Caki2 (cell line): Measurements from ENCODE around the gene RAB11FIP5. TPM values are rescaled to one million over a fixed set of nuclear protein-coding genes. Genes with fewer than 3 reads are reported as not detected.
A peak's percentile ranks its signal among the peaks of the same experiment; 100 is the strongest.
"Not testable (repeated sequence)": the region's sequence is repeated elsewhere in the genome, so short reads cannot be mapped to it uniquely, and the experiment has no call there.

Experiments
- DNase-seq: peaks from one replicate; pipeline ENCODE4 v3.0.0-alpha.2; 2015; ENCODE audit warnings: low read depth
- in situ Hi-C: cut with HindIII; loops from 2 replicates; pipeline ENCODE4 v1.10.0; 2016; ENCODE audit warnings: low sequenced_read_pairs, low pct_unique_long_range_greater_than_20kb, mixed read lengths
- total RNA-seq: library from RNA; depleted of rRNA; stranded (reverse); fragments of >200 nt; shearing (Covaris generic); gene quantifications from 2 replicates; pipeline ENCODE4 v1.2.3, GENCODE V29; 2014; ENCODE audit warnings: low replicate concordance

The RAB11FIP5 gene
- total RNA-seq, 1 experiment from 2014 or later: 42.6 TPM

DNA sequence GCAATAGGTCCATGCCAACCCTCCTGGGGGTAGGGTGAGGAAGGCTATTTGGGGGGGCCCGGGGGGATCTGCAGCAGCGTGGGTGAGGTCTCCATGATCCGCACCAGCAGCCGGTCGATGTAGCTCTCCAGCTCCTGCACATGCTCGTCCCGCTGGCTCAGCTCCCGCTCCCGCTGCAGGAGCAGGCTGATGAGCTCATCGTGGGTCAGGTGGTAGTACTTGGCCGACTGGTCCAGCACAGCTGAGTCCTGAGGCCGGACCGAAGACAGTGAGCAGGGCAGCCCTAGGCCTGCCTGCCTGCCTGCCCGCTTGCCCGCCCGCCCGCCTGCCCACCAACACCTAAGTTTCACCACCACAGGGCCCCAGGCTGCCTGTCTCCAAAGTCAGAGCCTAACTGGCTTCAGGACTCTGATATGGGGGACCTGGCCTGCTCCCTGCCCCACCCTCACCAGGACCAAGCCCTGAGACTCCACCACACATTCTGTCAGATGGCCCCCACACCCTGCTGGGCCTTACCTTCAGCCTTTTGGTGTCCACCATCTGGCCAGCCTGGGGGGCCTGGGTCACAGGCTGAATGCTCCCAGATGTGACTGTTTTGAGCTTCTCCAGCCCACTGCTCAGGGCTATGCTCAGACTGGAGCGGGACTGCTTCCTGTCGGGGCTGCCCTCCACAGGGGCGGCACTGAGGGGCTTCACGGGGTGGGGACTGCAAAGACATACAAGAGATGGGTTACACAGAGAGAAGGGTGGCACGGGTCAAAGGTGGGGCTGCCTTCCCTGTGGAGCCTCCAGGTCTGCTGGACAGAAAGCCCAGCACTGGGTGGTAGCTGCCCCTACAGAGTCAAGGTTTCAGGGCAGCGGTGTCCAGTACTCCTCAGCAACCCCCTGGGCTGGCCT is 37.0 kb downstream of the RAB11FIP5 start:
- in situ Hi-C loops: no loop called here
- DNase-seq: no peak

DNA sequence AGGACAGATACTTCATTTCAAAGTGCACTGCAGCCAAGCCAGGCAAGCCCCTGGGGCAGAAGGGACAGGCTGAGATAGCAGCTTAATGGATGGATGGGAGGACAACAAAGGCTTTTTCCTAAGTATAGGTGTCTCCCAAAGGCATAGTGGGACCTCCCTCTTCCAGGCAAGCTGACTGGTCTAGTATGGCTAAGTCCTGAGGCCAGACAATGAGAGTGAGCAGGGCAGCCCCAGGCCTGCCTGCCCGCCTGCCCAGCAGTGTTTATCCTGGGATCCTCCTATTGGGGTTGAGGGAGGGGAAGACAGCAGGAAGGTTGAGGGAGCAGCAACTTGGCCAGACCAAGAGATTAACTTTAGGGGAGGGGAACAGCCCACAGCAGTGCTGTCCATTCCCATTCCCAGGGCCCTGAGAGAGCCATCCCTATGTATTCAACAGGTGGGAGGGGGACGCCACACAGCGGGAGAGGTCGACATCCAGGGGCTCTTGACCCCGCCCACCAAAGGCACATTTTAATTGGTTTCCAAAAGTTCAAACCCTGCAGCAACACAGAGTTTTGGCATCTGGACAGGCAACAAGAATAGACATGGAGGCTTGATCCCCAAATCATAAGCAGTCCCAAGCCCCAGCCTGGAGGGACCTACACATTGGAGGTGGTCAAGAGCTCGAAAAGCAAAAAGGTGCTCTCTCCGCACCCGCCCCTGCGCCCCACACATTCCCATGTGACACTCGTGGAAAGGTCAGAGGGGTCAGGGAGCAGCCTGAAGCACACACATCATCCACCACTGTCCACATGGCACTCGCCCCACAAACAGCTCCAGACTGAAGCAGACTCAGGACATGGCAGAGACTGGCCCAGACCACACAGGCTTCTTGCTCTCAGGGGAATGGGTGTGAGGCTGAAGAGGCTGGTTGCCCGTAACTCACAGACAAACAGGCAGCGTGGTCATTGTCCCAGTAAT is 38.4 kb downstream of the RAB11FIP5 start:
- DNase-seq: no peak
- in situ Hi-C loops: no loop called here

DNA sequence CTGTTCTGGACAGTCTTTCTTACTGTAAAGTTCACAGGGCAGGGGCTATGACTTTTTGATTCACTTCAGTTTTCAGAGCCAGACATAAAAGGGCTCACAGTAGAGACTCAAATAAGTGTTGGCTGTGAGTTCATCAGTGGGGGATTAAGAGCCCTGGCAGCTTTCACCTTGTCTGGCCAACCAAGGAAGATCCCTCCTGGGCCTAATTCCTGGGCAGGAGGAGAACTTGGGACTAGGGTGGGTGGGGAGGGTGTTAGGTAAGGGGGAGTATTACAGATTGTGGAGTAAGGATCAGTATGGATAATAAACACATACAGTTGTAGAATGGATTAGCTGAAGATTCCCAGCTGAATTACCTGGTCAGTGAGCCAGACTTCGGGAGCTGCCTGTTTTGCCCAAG is 40.3 kb downstream of the RAB11FIP5 start:
- in situ Hi-C loops: no loop called here
- no peak for DNase-seq

DNA sequence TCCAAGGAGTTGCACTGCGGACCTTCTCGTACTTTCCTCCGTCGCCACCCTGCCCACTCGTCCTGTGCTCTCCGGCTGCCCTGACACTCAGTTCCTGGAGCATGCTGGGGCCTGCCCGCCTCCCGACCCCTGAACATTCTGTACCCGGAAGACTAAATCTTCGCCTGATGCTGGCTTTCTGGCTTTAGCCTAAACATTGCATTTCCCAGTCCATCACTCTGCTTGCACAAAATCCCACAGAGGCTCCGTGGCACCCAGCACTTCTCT is 40.7 kb downstream of the RAB11FIP5 start:
- in situ Hi-C loops: no loop called here
- DNase-seq: no peak

DNA sequence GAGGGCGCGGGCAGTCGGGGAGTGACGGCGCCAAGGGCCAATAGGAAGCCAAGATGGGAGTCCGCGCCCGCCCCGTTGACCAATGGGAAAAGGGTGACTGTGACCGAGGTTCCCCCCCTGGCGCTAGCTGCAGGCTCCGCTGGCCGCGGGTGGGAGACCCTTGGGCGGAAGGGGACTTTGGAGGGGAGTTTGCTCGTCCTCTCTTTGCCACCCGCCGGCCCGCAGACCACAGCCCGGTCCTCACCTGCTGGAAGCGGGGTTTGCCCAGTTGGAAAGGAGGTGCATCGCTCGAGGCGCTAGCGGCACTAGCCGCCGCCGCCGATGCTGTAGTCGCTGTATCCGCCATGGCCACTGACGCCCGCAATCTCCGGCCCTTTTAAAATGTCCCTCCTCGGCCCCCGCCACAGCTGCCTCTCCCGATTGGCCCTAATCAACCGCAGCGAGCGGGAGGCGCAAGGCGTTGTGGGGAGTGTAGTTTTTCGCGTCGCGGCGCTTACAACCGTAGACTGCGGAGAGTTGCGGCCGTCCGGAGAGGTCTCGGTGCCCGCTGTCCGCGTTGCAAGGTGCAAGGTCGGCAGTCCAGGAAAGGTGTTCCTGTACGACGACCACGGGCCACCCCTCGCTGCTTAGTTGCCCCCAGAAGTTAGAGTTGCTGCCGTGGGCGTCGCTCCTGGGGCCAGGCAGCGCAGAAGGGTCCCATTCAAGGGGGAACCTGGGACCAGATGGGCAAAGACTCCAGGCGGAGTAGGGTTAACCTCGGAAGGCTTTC is 41.2 kb downstream of the RAB11FIP5 start, which contains the start of gene SFXN5:
TSS of gene SFXN5 (minus strand) at position 353 of the 769 bp plus-strand sequence. CDS start at position 346, 7 bp downstream.
- DNase-seq: peak; percentile 99
- in situ Hi-C loops: no loop called here

DNA sequence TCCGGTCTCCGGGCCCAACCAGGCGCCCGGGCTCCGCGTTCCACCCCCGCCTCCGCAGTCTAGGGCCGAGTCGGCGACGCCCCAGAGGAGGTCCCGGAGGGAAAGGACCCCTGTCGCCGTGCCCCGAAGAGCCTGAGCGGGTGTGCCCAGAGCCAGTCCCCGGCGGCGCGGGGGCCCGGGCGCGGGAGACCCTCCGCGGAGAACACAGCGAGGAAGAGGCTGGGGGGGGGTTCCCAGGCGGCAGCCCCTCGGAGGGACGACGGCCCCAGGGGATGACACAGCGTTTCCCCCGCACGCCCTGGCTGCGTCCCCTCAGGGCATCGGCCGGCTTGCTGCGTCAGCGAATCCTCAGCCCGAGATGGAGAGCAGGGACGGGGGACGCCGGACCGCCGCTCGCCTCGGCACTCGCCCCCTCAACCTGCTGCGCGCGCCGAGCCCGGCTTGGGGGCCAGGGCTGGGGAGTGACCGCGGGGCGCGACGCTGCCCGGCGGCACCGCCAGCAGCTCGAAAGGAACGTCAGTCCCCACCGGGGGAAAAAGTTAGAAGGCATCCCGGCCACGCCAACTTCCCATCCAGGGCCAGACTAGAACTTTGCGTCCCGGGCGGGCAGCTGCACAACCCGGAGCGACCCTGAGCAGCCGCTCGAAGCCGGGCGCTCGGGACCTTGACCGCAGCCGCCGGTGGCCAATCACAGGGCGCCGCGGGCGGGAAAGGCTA is 41.9 kb downstream of the RAB11FIP5 start:
- DNase-seq: no peak
- in situ Hi-C loops: no loop called here

DNA sequence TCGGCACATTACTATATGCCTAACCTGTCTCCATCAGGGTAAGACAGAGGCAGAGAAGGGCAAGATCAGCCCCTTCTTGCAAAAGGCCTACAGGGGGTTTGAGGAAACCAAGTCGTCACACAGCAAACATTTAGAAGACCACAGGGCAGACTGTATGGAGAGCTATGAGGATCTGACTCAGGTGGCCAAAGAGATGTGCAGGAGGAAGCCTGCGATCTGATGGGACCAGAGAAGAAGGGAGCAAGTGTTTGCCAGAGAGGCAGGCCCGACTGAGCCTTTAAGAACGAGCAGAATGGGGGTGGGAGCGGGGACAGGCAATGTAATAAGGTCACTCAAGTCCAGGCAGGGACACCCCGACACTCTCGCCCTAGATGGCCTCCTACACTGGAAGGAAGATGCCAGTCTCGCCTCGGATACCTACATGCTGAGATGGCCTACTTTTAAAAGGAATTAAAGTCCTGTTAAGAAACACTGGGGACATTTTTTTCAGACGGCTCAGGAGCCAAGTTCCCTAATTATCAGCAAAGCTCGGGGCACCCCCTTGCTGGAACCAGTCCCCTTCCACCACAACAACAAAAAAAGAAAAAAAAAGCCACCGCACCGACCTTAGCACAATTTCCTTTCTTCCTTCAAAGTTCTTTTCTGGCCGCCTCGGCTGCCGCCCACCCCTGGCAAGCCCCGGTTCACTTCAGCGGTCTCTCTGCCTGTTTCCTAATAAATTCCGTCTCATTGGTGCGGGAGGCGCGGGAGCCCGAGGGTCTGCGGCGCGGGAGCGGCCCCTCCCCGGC is 42.7 kb downstream of the RAB11FIP5 start:
- no peak for DNase-seq

DNA sequence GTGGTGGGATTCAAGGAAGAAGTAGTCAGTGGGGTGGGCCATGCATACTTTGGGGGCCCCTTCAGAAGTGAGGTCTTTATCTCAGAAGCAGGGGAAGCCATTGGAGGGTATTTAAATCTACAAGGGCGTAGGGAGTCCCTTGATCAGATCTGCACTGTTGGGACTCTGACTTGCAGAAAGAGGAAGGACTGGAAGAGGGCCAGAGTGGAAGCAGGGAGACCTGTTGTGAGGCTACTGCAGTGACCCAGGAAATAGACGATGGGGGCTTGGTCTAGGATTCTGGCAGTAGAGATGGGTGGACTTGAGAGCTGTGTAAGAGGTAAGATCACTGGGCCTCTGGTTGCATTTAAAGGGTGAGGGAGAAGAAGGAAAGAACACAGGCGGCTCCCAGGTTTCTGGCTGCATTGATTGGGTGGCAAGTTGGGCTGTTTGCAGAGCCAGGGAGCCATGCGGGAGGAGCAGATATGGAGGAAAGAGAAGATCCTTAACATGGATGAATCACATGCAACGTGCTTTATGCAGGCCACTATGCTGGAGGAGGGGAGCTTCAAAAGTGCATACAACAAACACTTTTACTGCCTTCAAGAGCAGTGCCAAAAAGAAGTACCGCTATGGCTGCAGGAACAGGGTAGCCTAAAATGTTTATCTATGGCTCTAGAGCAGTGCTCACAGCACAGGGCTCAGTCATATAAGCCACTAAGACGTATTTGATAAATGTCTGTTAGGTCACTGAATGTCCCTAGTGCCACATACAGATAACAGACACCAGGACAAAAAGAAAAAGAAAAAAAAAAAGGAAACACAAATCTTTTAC is 43.5 kb downstream of the RAB11FIP5 start:
- DNase-seq: no peak
- in situ Hi-C loops: no loop called here

More for the DNA sequence above, 42.7 kb downstream of the RAB11FIP5 start:
- in situ Hi-C loops: no loop called here

DNA sequence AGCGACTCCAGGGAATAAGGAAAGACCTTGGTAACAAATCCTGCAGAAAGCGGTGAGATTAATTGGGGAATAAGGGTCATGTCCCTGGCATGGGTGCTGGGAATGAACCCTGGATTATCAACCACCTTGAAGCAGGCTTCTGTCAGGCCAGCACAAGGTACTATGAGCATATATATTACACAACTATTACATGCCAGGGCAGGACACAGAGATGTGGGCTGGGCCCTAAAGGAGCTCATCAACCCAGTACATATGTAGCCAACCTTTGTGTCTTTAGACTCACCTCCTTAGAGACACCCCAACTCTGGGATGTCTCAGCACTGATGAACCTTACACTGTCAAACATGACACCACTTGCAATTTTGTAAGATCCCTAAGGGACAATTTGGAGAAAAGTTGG is 44.6 kb downstream of the RAB11FIP5 start:
- no peak for DNase-seq
- in situ Hi-C loops: no loop called here

DNA sequence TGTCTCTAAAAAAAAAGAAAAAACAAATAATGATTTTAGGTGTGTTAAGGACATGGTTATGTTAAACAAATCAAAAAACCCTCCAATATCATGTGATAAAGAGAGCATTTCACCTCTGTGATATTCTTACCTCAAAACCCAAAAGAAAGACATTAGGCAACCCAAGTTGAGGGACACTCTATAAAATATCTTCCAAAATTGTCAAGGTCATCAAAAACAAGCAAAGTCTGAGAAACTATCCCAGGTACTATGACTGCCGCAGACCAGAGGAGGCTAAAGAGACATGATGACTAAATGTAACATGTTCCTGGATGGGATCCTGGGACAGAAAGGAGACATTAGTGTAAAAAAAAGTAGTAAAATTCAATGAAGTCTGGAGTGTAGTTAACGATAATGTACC is 45.7 kb downstream of the RAB11FIP5 start:
- DNase-seq: no peak
- in situ Hi-C loops: no loop called here

DNA sequence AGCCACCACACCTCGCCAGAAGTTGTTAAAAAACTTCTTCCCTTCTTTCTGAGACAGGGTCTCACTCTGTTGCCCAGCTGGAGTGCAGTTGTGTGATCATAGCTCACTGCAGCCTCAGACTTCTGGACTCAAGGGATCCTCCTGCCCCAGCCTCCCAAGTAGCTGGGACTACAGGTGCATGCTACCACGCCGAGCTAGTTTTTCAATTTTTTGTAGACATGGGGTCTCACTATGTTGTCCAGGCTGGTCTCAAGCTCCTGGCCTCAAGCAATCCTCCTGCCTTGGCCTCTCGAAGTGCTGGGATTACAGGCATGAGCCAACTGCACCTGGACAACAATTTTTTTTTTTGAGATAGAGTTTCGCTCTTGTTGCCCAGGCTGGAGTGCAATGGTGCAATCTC is 47.7 kb downstream of the RAB11FIP5 start:
- DNase-seq, in situ Hi-C loops: not testable (repeated sequence)

DNA sequence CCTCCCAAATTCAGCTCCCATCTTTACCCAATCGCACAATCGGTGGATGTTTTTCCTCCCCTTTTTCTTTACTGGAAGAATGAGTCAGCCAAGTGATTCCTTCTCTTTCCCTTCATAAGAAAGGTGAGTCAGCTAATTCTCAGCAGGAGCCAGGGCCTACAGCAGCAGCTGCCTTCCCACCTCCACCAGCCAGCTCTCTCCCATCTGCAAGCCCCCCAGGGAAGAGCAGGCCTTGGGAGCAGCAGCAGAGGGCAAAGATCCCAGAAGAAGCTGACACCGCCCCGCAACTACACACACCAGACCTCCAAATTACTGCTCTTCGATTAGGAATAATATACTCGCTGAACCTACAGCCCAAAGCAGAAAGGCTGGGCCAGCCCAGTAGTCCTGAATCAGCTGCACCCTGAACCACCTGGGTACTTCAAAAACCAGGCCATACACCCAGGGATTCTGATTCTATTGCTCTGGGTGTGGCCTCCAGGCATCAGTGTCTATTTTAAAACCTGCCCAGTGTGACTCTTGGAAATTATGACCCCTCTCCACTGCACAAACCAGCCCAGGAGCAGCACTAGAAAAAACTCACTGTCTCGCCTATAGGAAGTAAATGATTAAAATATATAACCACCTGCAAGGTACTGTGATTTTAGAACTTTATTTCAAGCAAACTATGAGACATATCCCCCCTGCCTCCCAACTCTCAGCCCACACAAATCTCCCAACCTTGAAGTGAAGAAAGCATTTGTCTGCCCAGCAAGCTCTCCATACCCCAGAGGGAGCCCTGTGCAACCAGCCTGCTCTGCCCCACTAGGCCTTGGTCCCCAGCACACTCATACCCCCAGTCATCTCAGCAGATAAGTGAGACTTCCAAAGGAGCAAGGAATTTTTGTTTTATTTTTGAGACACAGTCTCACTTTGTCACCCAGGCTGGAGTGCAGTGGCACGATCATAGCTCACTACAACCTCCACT is 48.6 kb downstream of the RAB11FIP5 start:
- in situ Hi-C loops: no loop called here
- DNase-seq: peak; percentile 76

DNA sequence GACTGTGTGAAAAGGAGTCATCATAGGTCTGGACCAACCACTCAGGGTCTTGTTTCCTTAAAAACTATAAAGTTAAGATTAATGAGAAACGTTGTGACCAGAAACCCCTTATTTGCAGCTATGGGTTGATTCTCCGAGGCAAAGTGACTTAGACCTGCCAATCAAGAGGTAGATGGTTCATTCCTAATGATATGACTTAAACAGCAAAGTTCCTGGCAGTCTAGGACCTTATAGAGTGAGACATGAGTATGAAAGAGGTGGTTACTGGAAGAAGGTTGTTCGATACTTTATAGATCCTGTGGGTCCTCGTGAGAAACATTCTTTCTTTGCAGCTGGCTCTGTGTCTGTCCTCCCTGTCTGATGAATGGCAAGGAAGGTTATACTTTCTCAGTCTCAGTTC is 49.3 kb downstream of the RAB11FIP5 start:
- in situ Hi-C loops: no loop called here
- DNase-seq: no peak

DNA sequence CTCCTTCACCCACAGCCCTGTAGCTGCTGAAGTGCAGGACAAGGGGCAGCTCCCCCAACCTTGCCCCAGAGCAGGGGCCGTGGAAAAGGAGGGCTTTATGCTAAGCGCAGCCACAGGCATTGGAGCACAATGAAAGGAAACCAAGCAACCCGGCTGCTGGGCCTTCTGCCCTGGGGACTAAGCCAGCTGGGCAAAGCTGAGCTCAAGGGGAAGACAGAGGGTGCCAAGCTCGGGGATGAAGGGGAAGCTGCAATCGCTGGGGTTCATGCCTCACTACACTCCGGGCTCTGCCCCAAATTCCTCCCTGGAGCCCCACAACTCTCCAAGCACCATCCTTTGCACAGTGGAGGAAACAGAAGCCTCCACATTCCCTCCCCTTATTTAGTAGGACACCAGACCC is 53.6 kb downstream of the RAB11FIP5 start:
- DNase-seq: no peak
- in situ Hi-C loops: no loop called here

DNA sequence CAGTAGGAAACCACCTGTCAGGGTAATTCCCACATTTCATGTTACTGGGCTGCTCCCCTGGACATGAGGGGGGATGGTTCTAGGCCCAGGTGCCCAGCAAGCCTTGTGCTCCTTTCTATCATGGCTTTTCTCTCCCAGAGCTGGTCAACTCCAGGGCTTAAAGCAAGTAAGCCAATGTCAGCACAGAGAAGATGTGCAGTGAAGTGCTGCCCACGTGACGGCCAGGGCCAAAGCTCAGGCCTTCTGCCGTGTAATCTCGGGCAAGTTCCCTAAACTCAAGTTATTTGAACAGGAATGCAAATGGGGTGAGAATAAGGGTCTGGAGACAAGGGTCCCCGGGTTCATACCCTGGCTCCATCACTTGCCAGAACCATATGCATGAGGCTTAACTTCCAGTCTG is 57.8 kb downstream of the RAB11FIP5 start:
- DNase-seq: no peak
- in situ Hi-C loops: no loop called here
